Measurements from ENCODE around the gene MIPEP. TPM values are rescaled to one million over a fixed set of nuclear protein-coding genes. Genes with fewer than 3 reads are reported as not detected.

Gene MIPEP
- total and polyA plus RNA-seq, 10 of the 15 experiments (the other 5 are each of a cell fraction or from before 2014, with no cell fraction given): 15.6 to 56.2 (median 29.8) TPM

- TF ChIP-seq, protein P1, sequence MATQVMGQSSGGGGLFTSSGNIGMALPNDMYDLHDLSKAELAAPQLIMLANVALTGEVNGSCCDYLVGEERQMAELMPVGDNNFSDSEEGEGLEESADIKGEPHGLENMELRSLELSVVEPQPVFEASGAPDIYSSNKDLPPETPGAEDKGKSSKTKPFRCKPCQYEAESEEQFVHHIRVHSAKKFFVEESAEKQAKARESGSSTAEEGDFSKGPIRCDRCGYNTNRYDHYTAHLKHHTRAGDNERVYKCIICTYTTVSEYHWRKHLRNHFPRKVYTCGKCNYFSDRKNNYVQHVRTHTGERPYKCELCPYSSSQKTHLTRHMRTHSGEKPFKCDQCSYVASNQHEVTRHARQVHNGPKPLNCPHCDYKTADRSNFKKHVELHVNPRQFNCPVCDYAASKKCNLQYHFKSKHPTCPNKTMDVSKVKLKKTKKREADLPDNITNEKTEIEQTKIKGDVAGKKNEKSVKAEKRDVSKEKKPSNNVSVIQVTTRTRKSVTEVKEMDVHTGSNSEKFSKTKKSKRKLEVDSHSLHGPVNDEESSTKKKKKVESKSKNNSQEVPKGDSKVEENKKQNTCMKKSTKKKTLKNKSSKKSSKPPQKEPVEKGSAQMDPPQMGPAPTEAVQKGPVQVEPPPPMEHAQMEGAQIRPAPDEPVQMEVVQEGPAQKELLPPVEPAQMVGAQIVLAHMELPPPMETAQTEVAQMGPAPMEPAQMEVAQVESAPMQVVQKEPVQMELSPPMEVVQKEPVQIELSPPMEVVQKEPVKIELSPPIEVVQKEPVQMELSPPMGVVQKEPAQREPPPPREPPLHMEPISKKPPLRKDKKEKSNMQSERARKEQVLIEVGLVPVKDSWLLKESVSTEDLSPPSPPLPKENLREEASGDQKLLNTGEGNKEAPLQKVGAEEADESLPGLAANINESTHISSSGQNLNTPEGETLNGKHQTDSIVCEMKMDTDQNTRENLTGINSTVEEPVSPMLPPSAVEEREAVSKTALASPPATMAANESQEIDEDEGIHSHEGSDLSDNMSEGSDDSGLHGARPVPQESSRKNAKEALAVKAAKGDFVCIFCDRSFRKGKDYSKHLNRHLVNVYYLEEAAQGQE (IDR thresholded peaks at IDR 0.05; ENCODE audit: low read depth, low read length): no peak
- no peak for TF ChIP-seq NBN (IDR thresholded peaks at IDR 0.05)
- TF ChIP-seq, protein P2, sequence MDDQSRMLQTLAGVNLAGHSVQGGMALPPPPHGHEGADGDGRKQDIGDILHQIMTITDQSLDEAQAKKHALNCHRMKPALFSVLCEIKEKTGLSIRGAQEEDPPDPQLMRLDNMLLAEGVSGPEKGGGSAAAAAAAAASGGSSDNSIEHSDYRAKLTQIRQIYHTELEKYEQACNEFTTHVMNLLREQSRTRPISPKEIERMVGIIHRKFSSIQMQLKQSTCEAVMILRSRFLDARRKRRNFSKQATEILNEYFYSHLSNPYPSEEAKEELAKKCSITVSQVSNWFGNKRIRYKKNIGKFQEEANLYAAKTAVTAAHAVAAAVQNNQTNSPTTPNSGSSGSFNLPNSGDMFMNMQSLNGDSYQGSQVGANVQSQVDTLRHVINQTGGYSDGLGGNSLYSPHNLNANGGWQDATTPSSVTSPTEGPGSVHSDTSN (IDR thresholded peaks at IDR 0.05; ENCODE audit: insufficient replicate concordance, low read depth, low read length): no peak
Measured at GRCh38 chr13:23909606-23910005, 20.4 kb upstream of the MIPEP start (continued).

- no TSS peak for BruUV-seq (replicated peaks)
- H3K9ac ChIP-seq (ENCODE audit: control insufficient read depth, insufficient read depth, low read length): no peak overlapping the region
- in situ Hi-C loops (cut with MboI) (no loop called here), intact Hi-C loops (cut with micrococcal nuclease; ENCODE audit: unreplicated experiment) (no loop called here)
- SMC1A ChIA-PET (ENCODE audit: uncharacterized antibody, unreplicated experiment): no interaction called here
- CTCF ChIA-PET: no interaction called here
- H3K4me2 ChIP-seq (ENCODE audit: control insufficient read depth, insufficient read depth): no peak overlapping the region
- ATAC-seq (no peak), FAIRE-seq (no peak), DNase-seq (ENCODE audit: low read depth, low spot score) (no peak)
- H4K20me1 ChIP-seq (ENCODE audit: control insufficient read depth, insufficient read depth): no peaks in the 10 kb centered on the region
- H3K27ac ChIP-seq (ENCODE audit: control insufficient read depth, insufficient read depth): no peak overlapping the region
- no peak overlapping the region for H2AFZ ChIP-seq (ENCODE audit: control insufficient read depth, low read depth, low read length)
- H3K4me3 ChIP-seq: no peak overlapping the region
- no peaks in the 10 kb centered on the region for H3K36me3 ChIP-seq (ENCODE audit: control insufficient read depth in 2 of 2, insufficient read depth in 2 of 2, low read length in 1 of 2)
- 55% methylated on average over 2 of the region's 2 CpGs for WGBS (ENCODE audit: insufficient coverage, insufficient replicate concordance, low lambda C conversion rate, missing lambda C conversion rate)
- no peak for TF ChIP-seq ZNF207 (IDR thresholded peaks at IDR 0.05; ENCODE audit: borderline replicate concordance)
- TF ChIP-seq, protein P3, sequence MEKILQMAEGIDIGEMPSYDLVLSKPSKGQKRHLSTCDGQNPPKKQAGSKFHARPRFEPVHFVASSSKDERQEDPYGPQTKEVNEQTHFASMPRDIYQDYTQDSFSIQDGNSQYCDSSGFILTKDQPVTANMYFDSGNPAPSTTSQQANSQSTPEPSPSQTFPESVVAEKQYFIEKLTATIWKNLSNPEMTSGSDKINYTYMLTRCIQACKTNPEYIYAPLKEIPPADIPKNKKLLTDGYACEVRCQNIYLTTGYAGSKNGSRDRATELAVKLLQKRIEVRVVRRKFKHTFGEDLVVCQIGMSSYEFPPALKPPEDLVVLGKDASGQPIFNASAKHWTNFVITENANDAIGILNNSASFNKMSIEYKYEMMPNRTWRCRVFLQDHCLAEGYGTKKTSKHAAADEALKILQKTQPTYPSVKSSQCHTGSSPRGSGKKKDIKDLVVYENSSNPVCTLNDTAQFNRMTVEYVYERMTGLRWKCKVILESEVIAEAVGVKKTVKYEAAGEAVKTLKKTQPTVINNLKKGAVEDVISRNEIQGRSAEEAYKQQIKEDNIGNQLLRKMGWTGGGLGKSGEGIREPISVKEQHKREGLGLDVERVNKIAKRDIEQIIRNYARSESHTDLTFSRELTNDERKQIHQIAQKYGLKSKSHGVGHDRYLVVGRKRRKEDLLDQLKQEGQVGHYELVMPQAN (conservative IDR thresholded peaks at IDR 0.05): no peak
- TF ChIP-seq HDGF (IDR thresholded peaks at IDR 0.05): no peak
- no peak for TF ChIP-seq SREBF2 (IDR thresholded peaks at IDR 0.05; ENCODE audit: low read length)
- no peak for TF ChIP-seq MTA3 (IDR thresholded peaks at IDR 0.05; ENCODE audit: borderline replicate concordance, low read length)
- TF ChIP-seq RAD21 (IDR thresholded peaks at IDR 0.05; ENCODE audit: insufficient read depth, low read depth, low read length): no peak
- TF ChIP-seq SMAD5 (IDR thresholded peaks at IDR 0.05; ENCODE audit: low read depth): no peak
- TF ChIP-seq RCOR1 (conservative IDR thresholded peaks at IDR 0.05; ENCODE audit: low read depth, low read length): no peak
- TF ChIP-seq, protein P4, sequence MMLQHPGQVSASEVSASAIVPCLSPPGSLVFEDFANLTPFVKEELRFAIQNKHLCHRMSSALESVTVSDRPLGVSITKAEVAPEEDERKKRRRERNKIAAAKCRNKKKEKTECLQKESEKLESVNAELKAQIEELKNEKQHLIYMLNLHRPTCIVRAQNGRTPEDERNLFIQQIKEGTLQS (IDR thresholded peaks at IDR 0.05; ENCODE audit: borderline replicate concordance, extremely low read depth, low read depth, low read length): no peak
- TF ChIP-seq TAF1 (IDR thresholded peaks at IDR 0.05; ENCODE audit: borderline replicate concordance, low read depth, low read length): no peak
- peaks cover 0 to 11% of the 10 kb centered on the region in 2 experiments; a peak in 2 of 4 replicates for H3K27me3 ChIP-seq (replicated peaks in 1 of 2; ENCODE audit: control insufficient read depth in 2 of 2, insufficient read depth in 2 of 2, low read length in 1 of 2)
- POLR2A ChIA-PET: no interaction called here
- no peaks in the 10 kb centered on the region for H3K4me1 ChIP-seq (ENCODE audit: control insufficient read depth, insufficient read depth, low read length)
- no peaks in the 10 kb centered on the region for H3K9me3 ChIP-seq (replicated peaks; ENCODE audit: control insufficient read depth, insufficient read depth, low read length)
- no peaks in the 10 kb centered on the region for H3K79me2 ChIP-seq (ENCODE audit: control insufficient read depth, insufficient read depth, low read length)
- RAD21 ChIA-PET (ENCODE audit: unreplicated experiment): no interaction called here
Measured at GRCh38 chr13:23905766-23906165, 16.6 kb upstream of the MIPEP start.

Data from GM12878 (cell line).